Natural killer cell (primary cell): ENCODE results near the gene SLC38A3. TPM values are rescaled to one million over a fixed set of nuclear protein-coding genes. Genes with fewer than 3 reads are reported as not detected.

ENCODE experiments used
- ATAC-seq, 3 donors: fragments of 150-1000 bp in 2 of 3; fragments of 200-7000 bp in 1 of 3; cut with Tn5 transposase; 1 replicate in 1 of 3; 2 replicates in 2 of 3; pipeline ENCODE4 v1.10.0; 2021; ENCODE audit warnings: mild to moderate bottlenecking in 2 of 3, moderate library complexity in 2 of 3
- DNase-seq, 2 donors: peaks; one replicate each; pipeline versions ENCODE4 v3.0.0 to v3.0.0-alpha.2; 2013 to 2021; ENCODE audit warnings: mixed read lengths in 1 of 2
- H3K27ac ChIP-seq: one replicate; pipeline ENCODE4 v1.5.1; 2013; ENCODE audit warnings: mild to moderate bottlenecking, low read length
- H3K27me3 ChIP-seq: one replicate; pipeline ENCODE4 v1.6.1; 2013; ENCODE audit warnings: low read length; ENCODE audit not compliant: control insufficient read depth, insufficient read depth
- H3K36me3 ChIP-seq: one replicate; pipeline ENCODE4 v1.6.1; 2013; ENCODE audit warnings: low read length; ENCODE audit not compliant: control insufficient read depth, insufficient read depth
- H3K4me1 ChIP-seq: one replicate; pipeline ENCODE4 v1.6.1; 2013; ENCODE audit warnings: low read length; ENCODE audit not compliant: control insufficient read depth, insufficient read depth
- H3K4me3 ChIP-seq: one replicate; pipeline ENCODE4 v1.5.1; 2013; ENCODE audit warnings: low read length
- H3K9me3 ChIP-seq: one replicate; pipeline ENCODE4 v1.6.1; 2013; ENCODE audit warnings: low read length; ENCODE audit not compliant: control insufficient read depth, insufficient read depth
- H3K27ac Mint-ChIP-seq, 2 donors: one replicate each; pipeline ENCODE4 v1.8.0; 2022; ENCODE audit warnings: mild to moderate bottlenecking in 2 of 2, mixed read lengths in 2 of 2, moderate library complexity in 1 of 2
- H3K27me3 Mint-ChIP-seq, 2 donors: one replicate each; pipeline ENCODE4 v1.8.0; 2022; ENCODE audit warnings: low read depth in 2 of 2, mixed read lengths in 2 of 2
- H3K36me3 Mint-ChIP-seq: one replicate; pipeline ENCODE4 v1.8.0; 2022; ENCODE audit warnings: mixed read lengths
- H3K4me1 Mint-ChIP-seq, 2 donors: one replicate each; pipeline ENCODE4 v1.8.0; 2022; ENCODE audit warnings: mixed read lengths in 2 of 2
- H3K4me3 Mint-ChIP-seq: one replicate; pipeline ENCODE4 v1.8.0; 2022; ENCODE audit warnings: mild to moderate bottlenecking, moderate library complexity, mixed read lengths
- H3K9me3 Mint-ChIP-seq, 2 donors: one replicate each; pipeline ENCODE4 v1.8.0; 2022; ENCODE audit warnings: mixed read lengths in 2 of 2
- CTCF ChIP-seq: fragments of 200-600 bp; IDR thresholded peaks from one replicate; pipeline ENCODE4 v1.8.0; 2022; ENCODE audit warnings: antibody characterized with exemption
- WGBS: methylation state at CpG from one replicate; pipeline ENCODE4 v1.1.7; 2013; ENCODE audit warnings: missing lambda C conversion rate; ENCODE audit not compliant: insufficient coverage; 5-methylcytosine and 5-hydroxymethylcytosine counted together
- intact Hi-C: fragments of 100-400 bp; cut with micrococcal nuclease; formaldehyde crosslinking; loops from one replicate; pipeline ENCODE4 v1.14.2; 2022
- total RNA-seq, 4 donors: library from RNA; stranded (reverse); fragments of 120-200 nt in 1 of 4; gene quantifications; one replicate each; pipeline versions ENCODE4 v1.2.3 to v1.2.4, GENCODE V29; 2013 to 2022

Gene SLC38A3
- total RNA-seq, 3 donors from 2014 or later (not counting 1 experiment from before 2014, with no cell fraction given) = 0.82 TPM; not detected in 2

- Histone ChIP-seq H3K27ac (no peak overlapping the region), H3K9me3 (no peaks in the 10 kb centered on the region), H3K36me3 (no peaks in the 10 kb centered on the region), H3K4me1 (peaks cover 18% of the 10 kb centered on the region), H3K4me3 (no peak overlapping the region), H3K27me3 (peaks cover 20% of the 10 kb centered on the region)
- Mint-ChIP-seq H3K27me3 (peaks cover 23 to 37% of the 10 kb centered on the region in 2 donors), H3K4me3 (no peak overlapping the region), H3K4me1 (peaks cover 6 to 29% of the 10 kb centered on the region in 2 donors), H3K27ac (peak overlapping the region in 1 of 2 donors; percentile 42), H3K9me3 (no peaks in the 10 kb centered on the region), H3K36me3 (no peaks in the 10 kb centered on the region)
- DNase-seq = no peak
- ATAC-seq = no peak
- 53% methylated on average over 19 of the region's 20 CpGs for WGBS
- no peak for TF ChIP-seq CTCF
- intact Hi-C loops = no loop called here
Measured at GRCh38 chr3:50156549-50157493, 48.2 kb upstream of the SLC38A3 start.

DNA sequence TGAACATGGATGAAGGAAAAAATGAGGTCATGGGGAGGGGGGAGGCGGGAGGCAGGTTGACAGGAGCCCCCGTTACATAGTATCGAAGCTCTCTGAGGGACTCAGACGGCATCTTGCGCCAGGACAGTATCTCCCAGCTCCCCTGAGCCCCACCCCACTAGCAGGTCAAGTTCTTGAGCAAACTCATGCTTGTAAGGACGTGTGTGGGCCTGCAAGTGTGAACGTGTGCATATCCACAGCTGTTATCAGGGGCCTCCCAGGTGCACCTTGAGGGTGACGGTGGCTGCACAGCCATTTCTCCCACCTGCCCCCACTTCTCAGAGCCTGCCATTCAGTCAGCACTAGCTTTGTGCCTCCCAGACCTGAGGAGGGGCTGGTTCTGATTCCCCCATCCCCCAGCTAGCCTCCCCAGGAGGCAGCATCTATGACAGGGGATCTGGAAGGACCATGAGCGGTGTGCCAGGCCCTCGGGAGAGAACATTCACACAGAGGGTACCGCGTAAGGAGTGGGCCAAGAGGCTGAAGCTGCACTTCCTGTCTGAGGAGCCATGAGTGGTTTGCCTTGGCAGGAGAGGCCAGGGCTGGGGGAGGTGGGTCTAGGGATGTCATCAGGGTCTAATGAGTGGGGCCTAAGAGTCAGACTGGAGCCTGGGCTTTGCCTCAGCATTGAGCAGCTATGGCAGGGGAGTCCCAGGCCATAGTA is 47.1 kb upstream of the SLC38A3 start:
- no peak for DNase-seq
- Histone ChIP-seq H3K4me3 (no peak overlapping the region), H3K9me3 (no peaks in the 10 kb centered on the region), H3K27me3 (peaks cover 20% of the 10 kb centered on the region), H3K27ac (no peak overlapping the region), H3K4me1 (peaks cover 18% of the 10 kb centered on the region), H3K36me3 (no peaks in the 10 kb centered on the region)
- 70% methylated on average over 12 of the region's 12 CpGs for WGBS
- Mint-ChIP-seq H3K4me3 (no peak overlapping the region), H3K9me3 (no peaks in the 10 kb centered on the region), H3K4me1 (peaks cover 6 to 29% of the 10 kb centered on the region in 2 donors), H3K36me3 (no peaks in the 10 kb centered on the region), H3K27ac (no peak overlapping the region), H3K27me3 (peaks cover 23 to 37% of the 10 kb centered on the region in 2 donors)
- TF ChIP-seq CTCF = no peak
- ATAC-seq = no peak
- intact Hi-C loops = no loop called here

GRCh38 chr3:50158530-50159146 is 46.4 kb upstream of the SLC38A3 start:
- intact Hi-C loops = no loop called here
- Mint-ChIP-seq H3K27me3 (peaks cover 23 to 31% of the 10 kb centered on the region in 2 donors), H3K36me3 (no peaks in the 10 kb centered on the region), H3K9me3 (no peaks in the 10 kb centered on the region), H3K4me1 (peaks cover 6 to 23% of the 10 kb centered on the region in 2 donors), H3K4me3 (no peak overlapping the region), H3K27ac (no peak overlapping the region)
- H3K4me1 ChIP-seq = peaks cover 18% of the 10 kb centered on the region
- H3K9me3 ChIP-seq = no peaks in the 10 kb centered on the region
- TF ChIP-seq CTCF = no peak
- peaks cover 20% of the 10 kb centered on the region for H3K27me3 ChIP-seq
- no peaks in the 10 kb centered on the region for H3K36me3 ChIP-seq
- 89% methylated on average over 10 of the region's 10 CpGs for WGBS
- no peak for ATAC-seq
- no peak overlapping the region for H3K27ac ChIP-seq
- no peak for DNase-seq
- H3K4me3 ChIP-seq = no peak overlapping the region
